RWPE1 (cell line): ENCODE data around the gene SCAMP3.
A peak's percentile ranks its signal among the peaks of the same experiment; 100 is the strongest.

Experiments used
- CTCF ChIA-PET: fragments of 350-600 bp; sonication (Branson Sonifier 250); formaldehyde crosslinking; extraction: SDS; loops from one replicate; lab custom pipeline; 2021; lab: Yijun Ruan, JAX
- POLR2A ChIA-PET: fragments of 400-600 bp; formaldehyde crosslinking; extraction: SDS; loops from one replicate; lab custom pipeline; 2020; ENCODE audit warnings: antibody characterized with exemption; ENCODE audit not compliant: low non-redundant PET; lab: Yijun Ruan, JAX
- DNase-seq: peaks from one replicate; pipeline ENCODE4 v3.0.0; 2012; ENCODE audit warnings: low spot score
- H3K27ac ChIP-seq: fragments of 450-650 bp; 2 replicates; pipeline ENCODE4 v1.5.1; 2017
- CTCF ChIP-seq: fragments of 450-650 bp; conservative IDR thresholded peaks from 2 replicates; pipeline ENCODE4 v1.5.1; 2017; ENCODE audit warnings: low read depth, mild to moderate bottlenecking

The SCAMP3 gene

DNA sequence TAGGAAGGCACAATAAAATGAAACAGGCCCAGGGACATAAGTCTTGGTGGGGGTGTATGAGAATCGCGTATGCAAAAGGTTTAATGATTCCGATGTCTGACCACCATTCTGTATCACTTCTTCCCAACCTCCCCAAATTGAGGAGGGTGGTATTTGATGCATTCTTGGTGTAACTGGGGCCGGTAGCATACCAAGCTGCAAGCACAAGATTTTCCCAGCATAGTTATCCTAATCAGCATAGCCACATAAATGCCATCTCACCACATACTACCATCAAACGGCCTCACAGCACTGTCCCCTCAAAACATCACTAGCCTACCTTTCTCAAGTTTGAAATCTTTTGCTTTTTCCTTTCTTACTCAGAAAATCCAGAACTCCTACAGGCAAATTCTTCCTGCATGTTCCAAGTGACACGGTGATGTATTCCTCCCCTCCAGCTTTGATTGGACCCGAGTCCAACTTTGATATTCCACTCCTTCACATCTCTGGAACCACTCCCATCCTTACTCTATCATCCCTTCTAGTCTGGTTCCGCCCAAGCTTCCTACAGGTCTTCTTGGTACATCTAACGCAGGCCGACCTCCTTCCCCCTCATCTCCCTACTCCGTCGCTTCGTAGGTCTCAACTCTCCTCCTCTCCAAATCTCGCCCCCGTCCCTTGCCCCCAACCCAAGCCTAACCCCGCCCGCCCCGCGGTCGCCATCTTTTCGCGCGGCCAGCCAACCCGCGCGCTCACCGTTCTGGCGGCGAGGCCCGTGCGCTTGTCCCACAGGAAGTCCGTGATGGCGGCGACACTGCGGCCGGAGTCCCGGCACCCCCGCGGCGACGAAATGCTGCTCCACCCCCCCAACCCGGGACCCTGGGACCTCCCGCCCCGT is 10.5 kb upstream of the SCAMP3 start:
- ChIA-PET CTCF (interaction anchor here (1.8 kb wide), 1 partner anchor 22 kb away, joined by 8 read pairs; no protein-coding TSS in a partner anchor), POLR2A (interaction anchor here (0.9 to 1.1 kb wide), 2 partner anchors 11 to 51 kb away, joined by 3 to 5 read pairs; partner anchors contain the start of gene SCAMP3)
- peak overlapping the region; percentile 96 for H3K27ac ChIP-seq
- no peak for TF ChIP-seq CTCF
- DNase-seq, result peak; percentile 49

GRCh38 chr1:155269381-155269780 is 7.2 kb upstream of the SCAMP3 start:
- no peak for DNase-seq
- no peak for TF ChIP-seq CTCF
- H3K27ac ChIP-seq, result 0 out of 2 replicates have a peak overlapping the region, but pooled peaks have one; percentile 5
- ChIA-PET POLR2A (interaction anchor here (0.6 kb wide), 1 partner anchor 13 kb away, joined by 3 read pairs; no protein-coding TSS in a partner anchor), CTCF (no interaction called here)

GRCh38 chr1:155268630-155269029 is 6.5 kb upstream of the SCAMP3 start:
- CTCF ChIA-PET, result no interaction called here
- POLR2A ChIA-PET, result no interaction called here
- H3K27ac ChIP-seq, result 0 out of 2 replicates have a peak overlapping the region, but pooled peaks have one; percentile 5
- no peak for TF ChIP-seq CTCF
- no peak for DNase-seq

DNA sequence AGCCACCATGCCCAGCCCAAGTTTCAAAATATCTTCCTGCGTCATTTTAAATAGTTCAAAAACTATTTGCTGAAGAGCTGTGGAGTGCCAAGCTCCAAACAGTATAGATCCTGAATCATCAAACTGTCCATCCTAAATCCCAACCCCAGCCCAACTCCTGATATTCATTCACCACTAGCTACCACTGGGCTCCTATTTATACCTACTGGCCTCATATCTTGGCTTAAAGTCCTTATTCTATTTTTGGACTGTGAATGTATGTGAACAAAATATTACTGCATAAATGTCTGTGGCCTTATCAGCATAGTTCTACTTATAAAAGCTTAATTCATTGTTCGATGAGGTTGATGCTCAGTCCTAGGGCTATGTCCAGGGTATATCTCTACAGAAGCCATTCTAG is 5.2 kb upstream of the SCAMP3 start:
- DNase-seq, result no peak
- no peak for TF ChIP-seq CTCF
- ChIA-PET CTCF (interaction anchor here (0.6 to 2.1 kb wide), 2 partner anchors 17 to 30 kb away, joined by 3 to 14 read pairs; no protein-coding TSS in a partner anchor), POLR2A (no interaction called here)
- H3K27ac ChIP-seq, result no peak overlapping the region

- no peak for DNase-seq
- POLR2A ChIA-PET, result no interaction called here
- H3K27ac ChIP-seq, result 0 out of 2 replicates have a peak overlapping the region, but pooled peaks have one; percentile 13
- TF ChIP-seq CTCF, result no peak
- CTCF ChIA-PET, result interaction anchor here (0.6 to 2.1 kb wide), 3 partner anchors 11 to 53 kb away, joined by 3 to 14 read pairs (median 4); no protein-coding TSS in a partner anchor
These were observed 4.4 kb upstream of the SCAMP3 start for GRCh38 chr1:155266553-155266952.

- POLR2A ChIA-PET, result no interaction called here
- no peak for TF ChIP-seq CTCF
- peak overlapping the region; percentile 85 for H3K27ac ChIP-seq
- CTCF ChIA-PET, result interaction anchor here (0.7 kb wide), 1 partner anchor 13 kb away, joined by 4 read pairs; no protein-coding TSS in a partner anchor
- DNase-seq, result no peak
These were observed 907 bp upstream of the SCAMP3 start for GRCh38 chr1:155263067-155263466.
